AG04450 (cell line): ENCODE measurements around the gene ZNF652. TPM values are rescaled to one million over a fixed set of nuclear protein-coding genes. Genes with fewer than 3 reads are reported as not detected.

Experiments
- CTCF ChIA-PET: fragments of 300-600, 350-600 bp; formaldehyde crosslinking; extraction: SDS; loops from one replicate; lab custom pipeline; 2022; ENCODE audit warnings: antibody characterized with exemption, inconsistent platforms; lab: Charles Lee
- POLR2A ChIA-PET: fragments of 350-600 bp; formaldehyde crosslinking; extraction: SDS; loops from one replicate; lab custom pipeline; 2021; ENCODE audit warnings: antibody characterized with exemption, inconsistent platforms; lab: Yijun Ruan, JAX
- DNase-seq: peaks from one replicate; pipeline ENCODE4 v3.0.0-alpha.2; 2011; ENCODE audit warnings: low read depth, low spot score
- H3K27ac ChIP-seq: one replicate; pipeline ENCODE4 v1.5.1; 2012; ENCODE audit warnings: low read depth, low read length, control low read depth
- H3K27me3 ChIP-seq: one replicate; pipeline ENCODE4 v1.6.0; 2012; ENCODE audit warnings: low read length; ENCODE audit not compliant: control insufficient read depth, insufficient read depth
- H3K4me3 ChIP-seq: 2 replicates; pipeline ENCODE4 v1.5.1; 2011; ENCODE audit warnings: mild to moderate bottlenecking, low read depth, low read length, control low read depth
- H3K9me3 ChIP-seq: 2 replicates; pipeline ENCODE4 v1.5.1; 2012; ENCODE audit warnings: low read length; ENCODE audit not compliant: control insufficient read depth, insufficient read depth
- CTCF ChIP-seq: IDR thresholded peaks from 2 replicates; pipeline ENCODE4 v1.5.1; 2011; ENCODE audit warnings: low read depth, low read length, control low read depth, inconsistent platforms
- polyA plus RNA-seq: library from polyadenylated mRNA; depleted of rRNA; stranded (reverse); fragments of >200 nt; gene quantifications from 2 replicates; pipeline ENCODE4 v1.2.3, GENCODE V29; 2011

ZNF652 gene
- polyA plus RNA-seq, 1 experiment = 9.0 TPM

DNA sequence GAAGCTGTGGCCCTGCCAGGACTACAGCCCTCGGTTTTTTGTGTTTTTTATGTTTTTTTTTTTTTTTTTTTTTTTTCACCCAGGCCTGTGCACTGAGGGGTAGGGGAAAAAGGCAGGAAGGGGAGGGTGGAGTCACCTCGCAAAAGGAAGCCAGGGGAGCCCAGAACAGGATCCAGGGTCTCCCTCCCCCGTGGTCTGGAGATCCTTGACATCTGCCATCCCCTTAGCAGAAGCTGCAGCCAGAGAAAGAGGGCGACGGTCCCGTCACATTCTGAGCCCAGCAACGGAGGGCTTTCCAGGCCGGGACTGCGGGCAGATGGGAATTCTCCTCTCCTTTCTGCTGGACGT, 102.4 kb downstream of the ZNF652 start:
- no peaks in the 10 kb centered on the region for H3K9me3 ChIP-seq
- peaks cover 6% of the 10 kb centered on the region for H3K27me3 ChIP-seq
- no peak for DNase-seq
- no peak for TF ChIP-seq CTCF
- ChIA-PET POLR2A (interaction anchor here (1.1 kb wide), 1 partner anchor 67 kb away, joined by 4 read pairs; no protein-coding TSS in a partner anchor), CTCF (interaction anchor here (1.4 kb wide), 1 partner anchor 31 kb away, joined by 5 read pairs; no protein-coding TSS in a partner anchor)
- peak overlapping the region; percentile 54 for H3K4me3 ChIP-seq
- H3K27ac ChIP-seq = no peak overlapping the region

- CTCF ChIA-PET = interaction anchor here (1.6 kb wide), 1 partner anchor 32 kb away, joined by 3 read pairs; no protein-coding TSS in a partner anchor
Measured at GRCh38 chr17:49258394-49258793, 103.7 kb downstream of the ZNF652 start.

GRCh38 chr17:49255125-49255524, 106.9 kb downstream of the ZNF652 start:
- ChIA-PET CTCF (interaction anchor here (1.5 kb wide), 1 partner anchor 28 kb away, joined by 14 read pairs; no protein-coding TSS in a partner anchor), POLR2A (no interaction called here)
- TF ChIP-seq CTCF = no peak
- no peak for DNase-seq
- no peak overlapping the region for H3K4me3 ChIP-seq
- peaks cover 12% of the 10 kb centered on the region for H3K27me3 ChIP-seq
- H3K27ac ChIP-seq = no peak overlapping the region
- H3K9me3 ChIP-seq = no peaks in the 10 kb centered on the region

More at GRCh38 chr17:49258394-49258793, 103.7 kb downstream of the ZNF652 start:
- no peak for DNase-seq
- POLR2A ChIA-PET = no interaction called here
- peaks cover 6% of the 10 kb centered on the region for H3K27me3 ChIP-seq
- H3K9me3 ChIP-seq = no peaks in the 10 kb centered on the region
- TF ChIP-seq CTCF = no peak
- H3K4me3 ChIP-seq = no peak overlapping the region
- H3K27ac ChIP-seq = no peak overlapping the region

DNA sequence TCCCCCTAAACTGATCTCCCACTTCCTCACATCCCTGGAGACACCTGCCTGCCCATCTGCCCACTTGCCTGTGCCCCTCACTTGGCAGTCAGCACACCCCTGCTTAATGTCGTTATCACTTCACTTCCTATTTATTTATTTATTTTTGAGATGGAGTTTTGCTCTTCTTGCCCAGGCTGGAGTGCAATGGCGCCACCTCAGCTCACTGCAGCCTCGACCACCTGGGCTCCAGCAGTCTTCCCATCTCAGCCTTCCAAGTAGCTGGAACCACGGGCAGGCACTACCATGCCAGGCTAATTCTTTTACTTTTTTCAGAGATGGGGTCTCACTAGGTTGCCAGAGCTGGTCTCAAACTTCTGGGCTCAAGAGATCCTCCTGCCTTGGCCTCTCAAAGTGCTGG, 108.0 kb downstream of the ZNF652 start:
- Histone ChIP-seq H3K27ac (no peak overlapping the region), H3K4me3 (no peak overlapping the region), H3K27me3 (peaks cover 18% of the 10 kb centered on the region), H3K9me3 (no peaks in the 10 kb centered on the region)
- ChIA-PET CTCF (interaction anchor here (1.5 kb wide), 1 partner anchor 27 kb away, joined by 14 read pairs; no protein-coding TSS in a partner anchor), POLR2A (no interaction called here)
- no peak for DNase-seq
- TF ChIP-seq CTCF = no peak

DNA sequence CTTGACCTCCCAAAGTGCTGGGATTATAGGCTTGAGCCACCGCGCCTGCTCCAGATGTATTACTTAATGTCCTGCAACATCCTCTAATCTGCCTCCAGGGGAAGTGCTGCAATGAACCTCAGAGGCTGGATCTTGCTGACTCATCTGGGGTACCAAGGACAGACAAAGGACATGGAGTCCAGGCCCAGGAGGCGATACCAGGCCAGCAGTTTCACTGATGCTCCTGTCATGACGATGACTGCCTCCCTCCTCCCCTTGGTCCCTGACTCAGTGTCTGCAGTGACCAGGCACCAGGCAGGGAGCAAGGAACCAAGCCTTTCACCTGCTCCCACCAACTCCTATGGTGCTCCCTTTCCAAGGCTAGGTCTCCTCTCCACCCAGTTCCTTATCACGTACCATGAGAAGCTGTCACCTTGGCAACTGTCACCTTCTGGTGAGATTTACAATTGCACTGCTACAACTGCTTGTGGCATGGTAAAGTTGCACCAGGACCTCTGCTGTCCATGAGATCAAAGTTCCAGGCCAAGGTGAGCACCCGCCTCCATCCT, 109.8 kb downstream of the ZNF652 start:
- ChIA-PET POLR2A (no interaction called here), CTCF (interaction anchor here (0.6 kb wide), 1 partner anchor 23 kb away, joined by 3 read pairs; no protein-coding TSS in a partner anchor)
- TF ChIP-seq CTCF = no peak
- no peak overlapping the region for H3K4me3 ChIP-seq
- DNase-seq = no peak
- no peak overlapping the region for H3K27ac ChIP-seq
- H3K27me3 ChIP-seq = peaks cover 25% of the 10 kb centered on the region
- H3K9me3 ChIP-seq = no peaks in the 10 kb centered on the region
